ENCODE data around the gene KIF1A. TPM values are rescaled to one million over a fixed set of nuclear protein-coding genes. Genes with fewer than 3 reads are reported as not detected.
A peak's percentile ranks its signal among the peaks of the same experiment; 100 is the strongest.
"Not testable (repeated sequence)": the region's sequence is repeated elsewhere in the genome, so short reads cannot be mapped to it uniquely, and the experiment has no call there.

KIF1A gene
- total RNA-seq, 1 donor from 2014 or later = 0.37 TPM

GRCh38 chr2:240851078-240851991 is 31.3 kb upstream of the KIF1A start:
- DNase-seq = peak; percentile 94
- Mint-ChIP-seq H3K4me3 (no peak overlapping the region), H3K27ac (no peak overlapping the region), H3K4me1 (no peaks in the 10 kb centered on the region), H3K36me3 (ENCODE audit: low read depth) (no peaks in the 10 kb centered on the region), H3K27me3 (no peaks in the 10 kb centered on the region), H3K9me3 (peaks cover 7% of the 10 kb centered on the region)
- intact Hi-C loops (cut with micrococcal nuclease) = no loop called here

- Mint-ChIP-seq H3K27ac (no peak overlapping the region), H3K4me3 (no peak overlapping the region), H3K27me3 (no peaks in the 10 kb centered on the region), H3K4me1 (no peaks in the 10 kb centered on the region), H3K36me3 (ENCODE audit: low read depth) (no peaks in the 10 kb centered on the region), H3K9me3 (peaks cover 7% of the 10 kb centered on the region)
- DNase-seq = no peak
- intact Hi-C loops (cut with micrococcal nuclease) = no loop called here
Observed at GRCh38 chr2:240850756-240851077, 30.7 kb upstream of the KIF1A start.

GRCh38 chr2:240850026-240850425 is 30.0 kb upstream of the KIF1A start:
- Mint-ChIP-seq H3K27ac (no peak overlapping the region), H3K36me3 (ENCODE audit: low read depth) (no peaks in the 10 kb centered on the region), H3K9me3 (peaks cover 10% of the 10 kb centered on the region), H3K4me3 (no peak overlapping the region), H3K4me1 (no peaks in the 10 kb centered on the region), H3K27me3 (no peaks in the 10 kb centered on the region)
- intact Hi-C loops (cut with micrococcal nuclease) = no loop called here
- DNase-seq = no peak

- peaks cover 6% of the 10 kb centered on the region for H3K9me3 Mint-ChIP-seq
- no peaks in the 10 kb centered on the region for H3K36me3 Mint-ChIP-seq (ENCODE audit: low read depth)
- no peak for DNase-seq
- no peak overlapping the region for H3K27ac Mint-ChIP-seq
- intact Hi-C loops (cut with micrococcal nuclease) = no loop called here
- no peak overlapping the region for H3K4me3 Mint-ChIP-seq
- no peaks in the 10 kb centered on the region for H3K4me1 Mint-ChIP-seq
- no peaks in the 10 kb centered on the region for H3K27me3 Mint-ChIP-seq
Observed at GRCh38 chr2:240848900-240849680, 29.1 kb upstream of the KIF1A start.

GRCh38 chr2:240847817-240848216 is 27.8 kb upstream of the KIF1A start:
- H3K27ac Mint-ChIP-seq = no peak overlapping the region
- intact Hi-C loops (cut with micrococcal nuclease) = no loop called here
- no peak for DNase-seq
- no peaks in the 10 kb centered on the region for H3K4me1 Mint-ChIP-seq
- H3K9me3 Mint-ChIP-seq = peaks cover 4% of the 10 kb centered on the region
- peaks cover 2% of the 10 kb centered on the region for H3K27me3 Mint-ChIP-seq
- H3K4me3 Mint-ChIP-seq = no peak overlapping the region
- H3K36me3 Mint-ChIP-seq (ENCODE audit: low read depth) = no peaks in the 10 kb centered on the region

GRCh38 chr2:240846873-240847595 is 27.0 kb upstream of the KIF1A start:
- no peaks in the 10 kb centered on the region for H3K4me1 Mint-ChIP-seq
- no peak for DNase-seq
- H3K36me3 Mint-ChIP-seq (ENCODE audit: low read depth) = no peaks in the 10 kb centered on the region
- no peak overlapping the region for H3K27ac Mint-ChIP-seq
- H3K27me3 Mint-ChIP-seq = peaks cover 4% of the 10 kb centered on the region
- H3K4me3 Mint-ChIP-seq = no peak overlapping the region
- peaks cover 4% of the 10 kb centered on the region for H3K9me3 Mint-ChIP-seq
- intact Hi-C loops (cut with micrococcal nuclease) = no loop called here

GRCh38 chr2:240846309-240846708 is 26.3 kb upstream of the KIF1A start:
- H3K4me3 Mint-ChIP-seq; H3K4me1 Mint-ChIP-seq; intact Hi-C loops (cut with micrococcal nuclease); H3K27me3 Mint-ChIP-seq; H3K36me3 Mint-ChIP-seq (ENCODE audit: low read depth); H3K9me3 Mint-ChIP-seq; H3K27ac Mint-ChIP-seq; DNase-seq: not testable (repeated sequence)

GRCh38 chr2:240840435-240841060 is 20.5 kb upstream of the KIF1A start:
- H3K4me1 Mint-ChIP-seq = no peaks in the 10 kb centered on the region
- intact Hi-C loops (cut with micrococcal nuclease) = no loop called here
- H3K9me3 Mint-ChIP-seq = peaks cover 4% of the 10 kb centered on the region
- no peak overlapping the region for H3K27ac Mint-ChIP-seq
- H3K27me3 Mint-ChIP-seq = peaks cover 9% of the 10 kb centered on the region
- DNase-seq = peak; percentile 74
- no peaks in the 10 kb centered on the region for H3K36me3 Mint-ChIP-seq (ENCODE audit: low read depth)
- no peak overlapping the region for H3K4me3 Mint-ChIP-seq

- H3K9me3 Mint-ChIP-seq = no peaks in the 10 kb centered on the region
- no peaks in the 10 kb centered on the region for H3K36me3 Mint-ChIP-seq (ENCODE audit: low read depth)
Observed at GRCh38 chr2:240839152-240840143, 19.4 kb upstream of the KIF1A start.

GRCh38 chr2:240837621-240838020 is 17.6 kb upstream of the KIF1A start:
- no peak for DNase-seq
- no peaks in the 10 kb centered on the region for H3K4me1 Mint-ChIP-seq
- no peak overlapping the region for H3K4me3 Mint-ChIP-seq
- no peaks in the 10 kb centered on the region for H3K9me3 Mint-ChIP-seq
- no peak overlapping the region for H3K27ac Mint-ChIP-seq
- H3K27me3 Mint-ChIP-seq = peaks cover 7% of the 10 kb centered on the region
- intact Hi-C loops (cut with micrococcal nuclease) = no loop called here
- H3K36me3 Mint-ChIP-seq (ENCODE audit: low read depth) = no peaks in the 10 kb centered on the region

More at GRCh38 chr2:240839152-240840143, 19.4 kb upstream of the KIF1A start:
- no peak overlapping the region for H3K4me3 Mint-ChIP-seq
- H3K27ac Mint-ChIP-seq = no peak overlapping the region
- H3K27me3 Mint-ChIP-seq = peaks cover 9% of the 10 kb centered on the region
- DNase-seq = no peak
- no peaks in the 10 kb centered on the region for H3K4me1 Mint-ChIP-seq
- intact Hi-C loops (cut with micrococcal nuclease) = no loop called here

GRCh38 chr2:240836781-240837467 is 16.9 kb upstream of the KIF1A start:
- Mint-ChIP-seq H3K4me1 (peaks cover under 1% of the 10 kb centered on the region), H3K27me3 (peaks cover 5% of the 10 kb centered on the region), H3K36me3 (ENCODE audit: low read depth) (no peaks in the 10 kb centered on the region), H3K9me3 (no peaks in the 10 kb centered on the region), H3K4me3 (no peak overlapping the region), H3K27ac (no peak overlapping the region)
- intact Hi-C loops (cut with micrococcal nuclease) = no loop called here
- no peak for DNase-seq

- intact Hi-C loops (cut with micrococcal nuclease) = no loop called here
- DNase-seq = no peak
- H3K27ac Mint-ChIP-seq = no peak overlapping the region
Observed at GRCh38 chr2:240835528-240835927, 15.5 kb upstream of the KIF1A start.

More at GRCh38 chr2:240835528-240835927, 15.5 kb upstream of the KIF1A start:
- H3K4me3 Mint-ChIP-seq = no peak overlapping the region
- H3K36me3 Mint-ChIP-seq (ENCODE audit: low read depth) = no peaks in the 10 kb centered on the region
- H3K4me1 Mint-ChIP-seq = peaks cover 2% of the 10 kb centered on the region
- peaks cover 9% of the 10 kb centered on the region for H3K27me3 Mint-ChIP-seq
- H3K9me3 Mint-ChIP-seq = no peaks in the 10 kb centered on the region

All from activated CD4-positive, alpha-beta T cell treated with anti-CD3 and anti-CD28 coated beads, Interleukin-2, amount 10 ng/mL, durations not matched to agents 24 days and 14 days (primary cell).